Measurements from ENCODE around the gene DDAH1.

DNA sequence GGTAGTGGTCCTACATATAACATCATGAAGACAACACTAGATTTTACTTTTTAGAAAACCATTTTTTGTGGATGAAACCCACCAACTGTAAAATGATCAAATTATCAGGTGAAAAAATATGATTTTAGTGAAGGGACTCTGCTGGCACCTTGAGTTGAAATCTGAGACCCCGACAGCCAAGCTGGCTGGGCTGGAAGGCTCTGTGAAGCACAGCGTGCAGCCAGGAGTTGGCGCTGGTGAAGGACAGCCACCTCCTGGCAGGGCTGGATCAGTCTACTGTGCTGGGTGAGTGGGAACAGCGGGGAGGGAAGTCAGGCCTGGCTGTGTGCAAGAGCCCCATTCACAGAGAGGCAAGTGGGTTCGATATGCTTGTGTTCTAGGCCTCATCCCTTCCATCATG is 47.9 kb downstream of the DDAH1 start:
- TF ChIP-seq CREM (CRISPR knock-in tag; IDR thresholded peaks at IDR 0.05) (no peak), CREB1 (CRISPR knock-in tag; IDR thresholded peaks at IDR 0.05) (no peak), MYBL2 (CRISPR knock-in tag; IDR thresholded peaks at IDR 0.05) (no peak), NR2C2 (CRISPR knock-in tag; IDR thresholded peaks at IDR 0.05) (no peak)
- TF ChIP-seq, protein P1, sequence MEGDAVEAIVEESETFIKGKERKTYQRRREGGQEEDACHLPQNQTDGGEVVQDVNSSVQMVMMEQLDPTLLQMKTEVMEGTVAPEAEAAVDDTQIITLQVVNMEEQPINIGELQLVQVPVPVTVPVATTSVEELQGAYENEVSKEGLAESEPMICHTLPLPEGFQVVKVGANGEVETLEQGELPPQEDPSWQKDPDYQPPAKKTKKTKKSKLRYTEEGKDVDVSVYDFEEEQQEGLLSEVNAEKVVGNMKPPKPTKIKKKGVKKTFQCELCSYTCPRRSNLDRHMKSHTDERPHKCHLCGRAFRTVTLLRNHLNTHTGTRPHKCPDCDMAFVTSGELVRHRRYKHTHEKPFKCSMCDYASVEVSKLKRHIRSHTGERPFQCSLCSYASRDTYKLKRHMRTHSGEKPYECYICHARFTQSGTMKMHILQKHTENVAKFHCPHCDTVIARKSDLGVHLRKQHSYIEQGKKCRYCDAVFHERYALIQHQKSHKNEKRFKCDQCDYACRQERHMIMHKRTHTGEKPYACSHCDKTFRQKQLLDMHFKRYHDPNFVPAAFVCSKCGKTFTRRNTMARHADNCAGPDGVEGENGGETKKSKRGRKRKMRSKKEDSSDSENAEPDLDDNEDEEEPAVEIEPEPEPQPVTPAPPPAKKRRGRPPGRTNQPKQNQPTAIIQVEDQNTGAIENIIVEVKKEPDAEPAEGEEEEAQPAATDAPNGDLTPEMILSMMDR (IDR thresholded peaks at IDR 0.05): no peak
- TF ChIP-seq, protein P2, sequence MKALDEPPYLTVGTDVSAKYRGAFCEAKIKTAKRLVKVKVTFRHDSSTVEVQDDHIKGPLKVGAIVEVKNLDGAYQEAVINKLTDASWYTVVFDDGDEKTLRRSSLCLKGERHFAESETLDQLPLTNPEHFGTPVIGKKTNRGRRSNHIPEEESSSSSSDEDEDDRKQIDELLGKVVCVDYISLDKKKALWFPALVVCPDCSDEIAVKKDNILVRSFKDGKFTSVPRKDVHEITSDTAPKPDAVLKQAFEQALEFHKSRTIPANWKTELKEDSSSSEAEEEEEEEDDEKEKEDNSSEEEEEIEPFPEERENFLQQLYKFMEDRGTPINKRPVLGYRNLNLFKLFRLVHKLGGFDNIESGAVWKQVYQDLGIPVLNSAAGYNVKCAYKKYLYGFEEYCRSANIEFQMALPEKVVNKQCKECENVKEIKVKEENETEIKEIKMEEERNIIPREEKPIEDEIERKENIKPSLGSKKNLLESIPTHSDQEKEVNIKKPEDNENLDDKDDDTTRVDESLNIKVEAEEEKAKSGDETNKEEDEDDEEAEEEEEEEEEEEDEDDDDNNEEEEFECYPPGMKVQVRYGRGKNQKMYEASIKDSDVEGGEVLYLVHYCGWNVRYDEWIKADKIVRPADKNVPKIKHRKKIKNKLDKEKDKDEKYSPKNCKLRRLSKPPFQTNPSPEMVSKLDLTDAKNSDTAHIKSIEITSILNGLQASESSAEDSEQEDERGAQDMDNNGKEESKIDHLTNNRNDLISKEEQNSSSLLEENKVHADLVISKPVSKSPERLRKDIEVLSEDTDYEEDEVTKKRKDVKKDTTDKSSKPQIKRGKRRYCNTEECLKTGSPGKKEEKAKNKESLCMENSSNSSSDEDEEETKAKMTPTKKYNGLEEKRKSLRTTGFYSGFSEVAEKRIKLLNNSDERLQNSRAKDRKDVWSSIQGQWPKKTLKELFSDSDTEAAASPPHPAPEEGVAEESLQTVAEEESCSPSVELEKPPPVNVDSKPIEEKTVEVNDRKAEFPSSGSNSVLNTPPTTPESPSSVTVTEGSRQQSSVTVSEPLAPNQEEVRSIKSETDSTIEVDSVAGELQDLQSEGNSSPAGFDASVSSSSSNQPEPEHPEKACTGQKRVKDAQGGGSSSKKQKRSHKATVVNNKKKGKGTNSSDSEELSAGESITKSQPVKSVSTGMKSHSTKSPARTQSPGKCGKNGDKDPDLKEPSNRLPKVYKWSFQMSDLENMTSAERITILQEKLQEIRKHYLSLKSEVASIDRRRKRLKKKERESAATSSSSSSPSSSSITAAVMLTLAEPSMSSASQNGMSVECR (CRISPR knock-in tag; IDR thresholded peaks at IDR 0.05; ENCODE audit: borderline replicate concordance): no peak
- TF ChIP-seq, protein P3, sequence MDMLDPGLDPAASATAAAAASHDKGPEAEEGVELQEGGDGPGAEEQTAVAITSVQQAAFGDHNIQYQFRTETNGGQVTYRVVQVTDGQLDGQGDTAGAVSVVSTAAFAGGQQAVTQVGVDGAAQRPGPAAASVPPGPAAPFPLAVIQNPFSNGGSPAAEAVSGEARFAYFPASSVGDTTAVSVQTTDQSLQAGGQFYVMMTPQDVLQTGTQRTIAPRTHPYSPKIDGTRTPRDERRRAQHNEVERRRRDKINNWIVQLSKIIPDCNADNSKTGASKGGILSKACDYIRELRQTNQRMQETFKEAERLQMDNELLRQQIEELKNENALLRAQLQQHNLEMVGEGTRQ (CRISPR knock-in tag; IDR thresholded peaks at IDR 0.05): no peak
- TF ChIP-seq, protein P4, sequence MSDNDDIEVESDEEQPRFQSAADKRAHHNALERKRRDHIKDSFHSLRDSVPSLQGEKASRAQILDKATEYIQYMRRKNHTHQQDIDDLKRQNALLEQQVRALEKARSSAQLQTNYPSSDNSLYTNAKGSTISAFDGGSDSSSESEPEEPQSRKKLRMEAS (CRISPR knock-in tag; IDR thresholded peaks at IDR 0.05): no peak
- TF ChIP-seq, protein P5, sequence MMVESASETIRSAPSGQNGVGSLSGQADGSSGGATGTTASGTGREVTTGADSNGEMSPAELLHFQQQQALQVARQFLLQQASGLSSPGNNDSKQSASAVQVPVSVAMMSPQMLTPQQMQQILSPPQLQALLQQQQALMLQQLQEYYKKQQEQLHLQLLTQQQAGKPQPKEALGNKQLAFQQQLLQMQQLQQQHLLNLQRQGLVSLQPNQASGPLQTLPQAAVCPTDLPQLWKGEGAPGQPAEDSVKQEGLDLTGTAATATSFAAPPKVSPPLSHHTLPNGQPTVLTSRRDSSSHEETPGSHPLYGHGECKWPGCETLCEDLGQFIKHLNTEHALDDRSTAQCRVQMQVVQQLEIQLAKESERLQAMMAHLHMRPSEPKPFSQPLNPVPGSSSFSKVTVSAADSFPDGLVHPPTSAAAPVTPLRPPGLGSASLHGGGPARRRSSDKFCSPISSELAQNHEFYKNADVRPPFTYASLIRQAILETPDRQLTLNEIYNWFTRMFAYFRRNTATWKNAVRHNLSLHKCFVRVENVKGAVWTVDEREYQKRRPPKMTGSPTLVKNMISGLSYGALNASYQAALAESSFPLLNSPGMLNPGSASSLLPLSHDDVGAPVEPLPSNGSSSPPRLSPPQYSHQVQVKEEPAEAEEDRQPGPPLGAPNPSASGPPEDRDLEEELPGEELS (CRISPR knock-in tag; IDR thresholded peaks at IDR 0.05): no peak
- TF ChIP-seq, protein P6, sequence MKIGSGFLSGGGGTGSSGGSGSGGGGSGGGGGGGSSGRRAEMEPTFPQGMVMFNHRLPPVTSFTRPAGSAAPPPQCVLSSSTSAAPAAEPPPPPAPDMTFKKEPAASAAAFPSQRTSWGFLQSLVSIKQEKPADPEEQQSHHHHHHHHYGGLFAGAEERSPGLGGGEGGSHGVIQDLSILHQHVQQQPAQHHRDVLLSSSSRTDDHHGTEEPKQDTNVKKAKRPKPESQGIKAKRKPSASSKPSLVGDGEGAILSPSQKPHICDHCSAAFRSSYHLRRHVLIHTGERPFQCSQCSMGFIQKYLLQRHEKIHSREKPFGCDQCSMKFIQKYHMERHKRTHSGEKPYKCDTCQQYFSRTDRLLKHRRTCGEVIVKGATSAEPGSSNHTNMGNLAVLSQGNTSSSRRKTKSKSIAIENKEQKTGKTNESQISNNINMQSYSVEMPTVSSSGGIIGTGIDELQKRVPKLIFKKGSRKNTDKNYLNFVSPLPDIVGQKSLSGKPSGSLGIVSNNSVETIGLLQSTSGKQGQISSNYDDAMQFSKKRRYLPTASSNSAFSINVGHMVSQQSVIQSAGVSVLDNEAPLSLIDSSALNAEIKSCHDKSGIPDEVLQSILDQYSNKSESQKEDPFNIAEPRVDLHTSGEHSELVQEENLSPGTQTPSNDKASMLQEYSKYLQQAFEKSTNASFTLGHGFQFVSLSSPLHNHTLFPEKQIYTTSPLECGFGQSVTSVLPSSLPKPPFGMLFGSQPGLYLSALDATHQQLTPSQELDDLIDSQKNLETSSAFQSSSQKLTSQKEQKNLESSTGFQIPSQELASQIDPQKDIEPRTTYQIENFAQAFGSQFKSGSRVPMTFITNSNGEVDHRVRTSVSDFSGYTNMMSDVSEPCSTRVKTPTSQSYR (CRISPR knock-in tag; IDR thresholded peaks at IDR 0.05): no peak

Data from WTC11 (cell line).